ENCODE measurements around the gene ASB12. TPM values are rescaled to one million over a fixed set of nuclear protein-coding genes. Genes with fewer than 3 reads are reported as not detected.

ASB12 gene, protein sequence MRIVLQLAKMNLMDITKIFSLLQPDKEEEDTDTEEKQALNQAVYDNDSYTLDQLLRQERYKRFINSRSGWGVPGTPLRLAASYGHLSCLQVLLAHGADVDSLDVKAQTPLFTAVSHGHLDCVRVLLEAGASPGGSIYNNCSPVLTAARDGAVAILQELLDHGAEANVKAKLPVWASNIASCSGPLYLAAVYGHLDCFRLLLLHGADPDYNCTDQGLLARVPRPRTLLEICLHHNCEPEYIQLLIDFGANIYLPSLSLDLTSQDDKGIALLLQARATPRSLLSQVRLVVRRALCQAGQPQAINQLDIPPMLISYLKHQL
- not detected in 2 replicates for total RNA-seq (2021)
- not detected for Bru-seq, nascent RNA
- BruChase-seq, experiment 1, labeled RNA remaining after a 2-hour chase = not detected
- not detected for BruChase-seq, experiment 2, labeled RNA remaining after a 6-hour chase
- long read RNA-seq = 0 reads

DNA sequence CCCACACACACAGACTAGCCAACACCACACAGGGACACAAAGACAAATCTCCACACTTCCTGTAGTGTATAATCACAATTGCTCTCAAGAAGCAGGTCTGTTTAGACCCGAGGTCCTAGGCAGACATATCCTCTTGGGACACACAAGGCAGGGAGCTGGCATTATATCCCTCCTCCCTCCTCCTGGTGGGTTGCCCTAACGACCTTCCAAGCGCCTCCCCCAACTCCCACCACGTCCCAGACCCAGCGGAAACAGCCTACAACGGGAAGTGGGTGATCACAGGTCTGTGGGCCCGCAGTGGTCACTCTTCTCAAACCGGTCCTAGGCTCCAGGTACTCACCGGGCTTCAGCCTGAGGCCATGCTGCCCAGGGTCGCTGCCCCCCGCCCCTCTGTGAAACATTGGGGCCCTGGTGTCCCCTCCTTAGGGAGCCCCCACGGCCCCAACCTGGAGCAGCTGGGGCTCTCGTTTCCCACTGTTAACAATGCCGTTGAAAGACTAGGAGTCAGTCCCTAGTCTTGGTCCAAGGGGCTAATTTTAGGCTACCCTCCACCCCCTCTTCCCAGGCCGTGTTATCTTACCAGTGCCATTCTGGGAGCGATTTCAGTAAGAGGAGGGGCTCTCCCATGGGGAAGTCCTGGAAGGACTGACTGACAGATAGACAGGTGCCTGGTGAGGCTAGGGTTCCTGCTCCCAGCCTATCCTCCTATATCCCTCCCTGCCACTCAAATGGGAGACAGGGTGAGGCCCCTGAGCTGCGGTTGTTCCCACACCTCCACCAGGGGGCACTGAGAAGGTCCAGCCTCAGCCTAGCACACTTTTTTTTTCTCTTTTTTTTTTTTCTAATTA lies at the start of gene ASB12:
Gene ASB12, minus strand, starts transcription at position 485 of the 848 bp plus-strand sequence. CDS start 4,957 bp downstream, outside the sequence.
- Histone ChIP-seq H3K27ac (ENCODE audit: low read depth, low read length, poor library complexity, severe bottlenecking) (no peak within 1 kb of the TSS), H3K9me3 (ENCODE audit: low read depth, low read length, poor library complexity, severe bottlenecking) (no peaks in the 10 kb centered on the region), H3K27me3 (replicated peaks; ENCODE audit: insufficient read depth, low read depth, low read length, poor library complexity) (no peaks in the 10 kb centered on the region), H3K4me1 (ENCODE audit: insufficient read depth, low read length, poor library complexity, severe bottlenecking) (no peaks in the 10 kb centered on the region), H3K4me3 (ENCODE audit: low read depth, low read length, poor library complexity, severe bottlenecking) (no peak within 1 kb of the TSS), H3K36me3 (ENCODE audit: insufficient read depth, low read length, poor library complexity, severe bottlenecking) (no peaks in the 10 kb centered on the region)
- ChIA-PET CTCF (no interaction called here), POLR2A (ENCODE audit: low non-redundant PET) (no interaction called here)
- DNase-seq (ENCODE audit: low spot score) = no peak
- intact Hi-C loops (cut with micrococcal nuclease; ENCODE audit: unreplicated experiment) = no loop called here
- BruUV-seq (replicated peaks) = no TSS peak
- TF ChIP-seq EZH2 (IDR thresholded peaks at IDR 0.05; ENCODE audit: borderline replicate concordance, low read depth, low read length, poor library complexity, severe bottlenecking) = no peak
- TF ChIP-seq, protein P1, sequence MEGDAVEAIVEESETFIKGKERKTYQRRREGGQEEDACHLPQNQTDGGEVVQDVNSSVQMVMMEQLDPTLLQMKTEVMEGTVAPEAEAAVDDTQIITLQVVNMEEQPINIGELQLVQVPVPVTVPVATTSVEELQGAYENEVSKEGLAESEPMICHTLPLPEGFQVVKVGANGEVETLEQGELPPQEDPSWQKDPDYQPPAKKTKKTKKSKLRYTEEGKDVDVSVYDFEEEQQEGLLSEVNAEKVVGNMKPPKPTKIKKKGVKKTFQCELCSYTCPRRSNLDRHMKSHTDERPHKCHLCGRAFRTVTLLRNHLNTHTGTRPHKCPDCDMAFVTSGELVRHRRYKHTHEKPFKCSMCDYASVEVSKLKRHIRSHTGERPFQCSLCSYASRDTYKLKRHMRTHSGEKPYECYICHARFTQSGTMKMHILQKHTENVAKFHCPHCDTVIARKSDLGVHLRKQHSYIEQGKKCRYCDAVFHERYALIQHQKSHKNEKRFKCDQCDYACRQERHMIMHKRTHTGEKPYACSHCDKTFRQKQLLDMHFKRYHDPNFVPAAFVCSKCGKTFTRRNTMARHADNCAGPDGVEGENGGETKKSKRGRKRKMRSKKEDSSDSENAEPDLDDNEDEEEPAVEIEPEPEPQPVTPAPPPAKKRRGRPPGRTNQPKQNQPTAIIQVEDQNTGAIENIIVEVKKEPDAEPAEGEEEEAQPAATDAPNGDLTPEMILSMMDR (conservative IDR thresholded peaks at IDR 0.05; ENCODE audit: low read depth, low read length) = no peak

DNA sequence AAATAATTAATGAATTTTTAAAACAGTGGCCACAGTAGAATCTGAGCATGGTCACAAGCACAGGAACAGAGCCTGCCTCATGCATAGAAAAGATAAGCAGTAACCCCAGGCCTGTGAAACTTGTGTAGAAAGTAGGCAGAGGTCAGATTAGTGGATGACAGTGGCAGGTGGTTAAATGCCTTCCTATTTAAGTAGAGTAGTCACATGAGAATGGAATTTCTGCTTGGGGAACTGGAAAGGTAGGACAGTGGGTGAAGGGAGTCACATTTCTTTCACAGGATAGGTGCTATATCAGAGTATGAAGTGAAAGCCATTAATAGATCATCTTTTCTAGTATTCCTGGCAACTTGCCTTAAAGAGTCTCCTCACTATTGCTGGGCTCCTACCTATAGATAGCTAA lies 34.9 kb upstream of the ASB12 start:
- Histone ChIP-seq H3K4me3 (ENCODE audit: low read depth, low read length, poor library complexity, severe bottlenecking) (no peak overlapping the region), H3K36me3 (ENCODE audit: insufficient read depth, low read length, poor library complexity, severe bottlenecking) (no peaks in the 10 kb centered on the region), H3K4me1 (ENCODE audit: insufficient read depth, low read length, poor library complexity, severe bottlenecking) (no peaks in the 10 kb centered on the region), H3K27me3 (replicated peaks; ENCODE audit: insufficient read depth, low read depth, low read length, poor library complexity) (no peaks in the 10 kb centered on the region), H3K9me3 (ENCODE audit: low read depth, low read length, poor library complexity, severe bottlenecking) (peaks cover 5% of the 10 kb centered on the region), H3K27ac (ENCODE audit: low read depth, low read length, poor library complexity, severe bottlenecking) (no peak overlapping the region)
- TF ChIP-seq, protein P1 (conservative IDR thresholded peaks at IDR 0.05; ENCODE audit: low read depth, low read length) = no peak
- TF ChIP-seq EZH2 (IDR thresholded peaks at IDR 0.05; ENCODE audit: borderline replicate concordance, low read depth, low read length, poor library complexity, severe bottlenecking) = no peak
- ChIA-PET POLR2A (ENCODE audit: low non-redundant PET) (no interaction called here), CTCF (no interaction called here)
- DNase-seq (ENCODE audit: low spot score) = no peak
- intact Hi-C loops (cut with micrococcal nuclease; ENCODE audit: unreplicated experiment) = no loop called here
- no TSS peak for BruUV-seq (replicated peaks)

DNA sequence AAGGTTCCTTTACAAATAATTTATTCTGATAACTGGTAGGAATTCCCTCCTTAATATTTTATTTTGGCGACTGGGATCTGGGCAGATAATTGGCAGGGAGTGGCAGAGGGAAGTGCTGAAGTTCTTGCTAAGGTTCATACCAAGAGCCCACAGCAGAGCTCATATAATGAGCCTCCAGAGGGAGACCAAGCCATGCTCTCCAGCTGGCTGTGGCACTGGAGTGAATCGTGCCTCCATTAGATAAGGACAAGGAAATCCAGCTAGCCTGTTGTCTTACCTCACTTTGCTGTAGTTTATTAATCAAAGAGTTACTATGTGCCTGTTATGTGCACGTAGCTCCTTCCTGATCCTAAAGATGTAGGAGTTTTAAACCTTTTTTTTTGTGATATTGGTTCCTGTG lies 1.3 kb downstream of the ASB12 start:
- POLR2A ChIA-PET (ENCODE audit: low non-redundant PET) = no interaction called here

More for the DNA sequence above, 1.3 kb downstream of the ASB12 start:
- Histone ChIP-seq H3K27ac (ENCODE audit: low read depth, low read length, poor library complexity, severe bottlenecking) (no peak overlapping the region), H3K4me1 (ENCODE audit: insufficient read depth, low read length, poor library complexity, severe bottlenecking) (no peaks in the 10 kb centered on the region), H3K4me3 (ENCODE audit: low read depth, low read length, poor library complexity, severe bottlenecking) (no peak overlapping the region), H3K36me3 (ENCODE audit: insufficient read depth, low read length, poor library complexity, severe bottlenecking) (no peaks in the 10 kb centered on the region), H3K27me3 (replicated peaks; ENCODE audit: insufficient read depth, low read depth, low read length, poor library complexity) (no peaks in the 10 kb centered on the region), H3K9me3 (ENCODE audit: low read depth, low read length, poor library complexity, severe bottlenecking) (no peaks in the 10 kb centered on the region)
- intact Hi-C loops (cut with micrococcal nuclease; ENCODE audit: unreplicated experiment) = no loop called here
- CTCF ChIA-PET = no interaction called here
- no TSS peak for BruUV-seq (replicated peaks)
- TF ChIP-seq EZH2 (IDR thresholded peaks at IDR 0.05; ENCODE audit: borderline replicate concordance, low read depth, low read length, poor library complexity, severe bottlenecking) = no peak
- TF ChIP-seq, protein P1 (conservative IDR thresholded peaks at IDR 0.05; ENCODE audit: low read depth, low read length) = no peak
- no peak for DNase-seq (ENCODE audit: low spot score)

Measured in A673 (cell line).